GM19395 (cell line): ENCODE data around the gene LHX8.

Experiments used
- ATAC-seq: cut with Tn5 transposase; IDR thresholded peaks from one replicate; pipeline ENCODE4 v1.9.1; 2021; ENCODE audit warnings: mild to moderate bottlenecking, moderate library complexity; ENCODE audit not compliant: unreplicated experiment

The LHX8 gene

DNA sequence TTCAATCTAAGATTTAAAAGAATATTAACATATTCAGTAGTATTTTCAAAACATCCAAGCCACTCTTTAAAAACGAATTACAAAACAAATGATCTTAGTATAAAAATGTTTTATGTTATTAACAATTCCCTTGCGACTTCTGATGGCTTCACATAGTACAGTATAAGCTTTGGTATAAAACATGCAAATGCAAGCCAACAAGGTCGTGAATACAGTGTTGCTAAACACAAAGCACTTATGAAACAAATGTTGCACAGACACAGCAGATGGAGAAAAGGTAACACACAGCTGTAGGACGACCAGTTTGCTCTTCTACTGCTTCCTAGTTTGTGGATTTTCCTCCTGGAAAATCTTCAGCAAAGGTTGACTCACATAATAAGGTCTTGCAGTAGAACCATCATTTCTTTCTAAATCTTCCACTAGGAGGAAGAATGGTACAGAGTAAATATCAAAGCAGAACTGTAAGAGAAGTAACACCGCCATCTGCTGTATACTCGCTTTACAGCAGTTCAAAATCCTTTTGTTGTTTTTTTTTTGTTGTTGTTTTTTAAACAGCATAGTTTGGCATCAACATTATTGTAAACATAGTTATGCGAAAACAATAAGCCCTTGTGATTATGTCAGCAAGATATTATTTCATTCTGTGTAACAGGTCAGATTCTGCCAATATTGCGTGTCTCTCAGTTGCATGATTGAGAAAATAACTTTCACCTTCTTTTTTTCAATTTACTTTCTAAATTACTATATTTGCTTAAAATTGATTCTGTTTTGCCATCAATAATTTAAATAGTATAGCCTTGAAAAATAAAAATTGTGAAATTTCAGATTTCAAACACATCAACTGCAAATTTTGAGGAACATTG, 69.5 kb downstream of the LHX8 start:
- peak; percentile 90 for ATAC-seq

DNA sequence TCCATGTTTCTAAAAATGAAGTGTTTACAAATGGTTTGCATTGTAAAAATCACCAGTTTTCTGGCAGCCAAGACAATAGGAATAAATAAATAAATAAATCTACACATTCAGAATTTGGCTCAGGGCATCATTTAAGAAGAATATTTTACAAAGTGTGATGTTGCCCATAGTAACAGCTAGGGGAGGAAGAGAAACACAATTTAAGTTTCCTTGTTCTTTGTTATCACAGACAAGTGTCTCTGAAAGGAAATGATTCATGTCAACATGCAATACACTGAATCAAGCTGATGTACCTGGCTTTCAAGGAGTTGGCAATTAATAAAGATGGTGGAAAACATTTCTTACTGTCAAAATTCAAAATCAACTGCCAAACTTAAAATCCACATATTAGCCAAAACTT, 74.7 kb downstream of the LHX8 start:
- no peak for ATAC-seq
